SIG-M5 treated with dmso at 0.1 percent for 504 hours (cell line): Measurements from ENCODE around the gene FMN1.

Experiments used
- DNase-seq: peaks from one replicate; lab custom pipeline; 2025; ENCODE audit not compliant: unreplicated experiment; lab: John Stamatoyannopoulos, UW

FMN1 gene

DNA sequence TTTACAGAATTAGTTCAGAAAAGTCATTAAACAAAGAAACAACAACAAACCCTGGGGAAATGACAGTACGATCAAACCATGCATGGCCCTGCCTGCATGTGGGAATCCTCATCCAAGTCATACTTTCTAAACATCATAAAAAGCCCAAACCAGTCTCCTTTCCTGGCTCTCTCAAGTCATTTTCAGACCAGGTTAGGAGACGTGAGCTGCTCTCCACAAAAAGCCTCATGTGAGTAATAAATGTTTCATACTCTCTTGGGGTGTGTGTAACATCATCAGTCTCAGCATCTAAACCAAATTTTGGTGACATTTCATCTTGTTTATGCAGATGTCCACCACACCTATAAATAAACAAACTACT is 457.8 kb downstream of the FMN1 start:
- DNase-seq = no peak

DNA sequence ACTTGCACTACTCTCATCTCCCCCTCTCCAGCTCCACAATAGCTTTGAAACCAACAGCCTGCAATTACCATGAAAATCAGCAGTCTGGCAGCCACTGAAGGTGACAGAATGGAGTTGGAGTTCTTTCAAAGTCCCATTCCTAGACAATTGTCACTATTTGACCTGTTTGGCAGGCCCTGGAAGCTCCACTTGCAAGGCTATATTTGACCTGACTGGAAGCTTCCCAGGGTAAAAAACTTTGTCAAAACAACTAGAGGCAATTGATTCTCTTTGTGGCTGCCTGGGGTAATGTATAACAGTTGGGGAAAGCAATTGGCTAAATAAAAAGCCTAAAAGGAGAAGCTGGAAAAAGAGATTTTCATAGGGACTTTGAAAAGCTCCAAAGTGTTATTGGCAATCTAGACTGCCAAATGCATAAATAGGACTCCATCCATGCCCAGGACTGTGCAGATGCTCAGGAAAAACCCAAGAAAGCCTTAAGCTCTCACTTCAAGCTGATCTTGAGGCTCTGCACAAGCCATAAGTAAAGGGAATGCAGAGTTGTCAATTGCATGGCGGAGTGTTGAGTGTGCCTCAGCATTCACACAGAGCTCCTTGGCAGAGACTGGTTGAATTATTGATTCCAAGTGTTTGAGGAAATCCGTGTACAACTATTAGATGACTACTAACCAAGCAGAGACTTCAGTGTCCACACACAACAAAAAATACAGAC is 458.4 kb downstream of the FMN1 start:
- no peak for DNase-seq

DNA sequence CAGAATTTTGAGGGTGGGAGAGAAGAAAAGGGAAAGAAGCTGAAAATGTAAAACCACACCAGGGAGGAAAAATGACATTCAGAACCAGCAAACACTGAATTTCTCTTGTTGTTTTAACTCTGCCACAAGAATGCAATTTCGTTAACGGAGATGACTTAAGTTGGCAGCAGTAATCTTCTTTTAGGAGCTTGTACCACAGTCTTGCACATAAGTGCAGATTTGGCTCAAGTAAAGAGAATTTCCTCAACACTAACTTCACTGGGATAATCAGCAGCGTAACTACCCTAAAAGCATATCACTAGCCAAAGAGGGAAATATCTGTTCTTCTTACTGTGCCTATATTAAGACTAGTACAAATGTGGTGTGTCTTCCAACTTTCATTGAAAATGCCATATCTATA is 461.2 kb downstream of the FMN1 start:
- DNase-seq = no peak

DNA sequence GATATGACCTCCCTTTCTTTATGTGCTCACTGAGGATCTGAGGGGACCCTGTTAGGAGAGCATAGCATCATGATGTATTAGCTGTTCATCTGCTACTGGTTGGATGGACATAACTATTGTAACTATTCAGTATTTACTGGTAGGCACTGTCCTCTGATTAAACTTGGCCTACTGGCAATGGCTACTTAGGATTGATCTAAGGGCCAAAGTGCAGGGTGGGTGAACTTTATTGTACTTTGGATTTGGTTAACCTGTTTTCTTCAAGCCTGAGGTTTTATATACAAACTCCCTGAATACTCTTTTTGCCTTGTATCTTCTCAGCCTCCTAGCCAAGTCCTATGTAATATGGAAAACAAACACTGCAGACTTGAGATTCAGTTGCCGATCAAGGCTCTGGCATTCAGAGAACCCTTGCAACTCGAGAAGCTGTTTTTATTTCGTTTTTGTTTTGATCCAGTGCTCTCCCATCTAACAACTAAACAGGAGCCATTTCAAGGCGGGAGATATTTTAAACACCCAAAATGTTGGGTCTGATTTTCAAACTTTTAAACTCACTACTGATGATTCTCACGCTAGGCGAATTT is 461.8 kb downstream of the FMN1 start:
- DNase-seq = no peak

DNA sequence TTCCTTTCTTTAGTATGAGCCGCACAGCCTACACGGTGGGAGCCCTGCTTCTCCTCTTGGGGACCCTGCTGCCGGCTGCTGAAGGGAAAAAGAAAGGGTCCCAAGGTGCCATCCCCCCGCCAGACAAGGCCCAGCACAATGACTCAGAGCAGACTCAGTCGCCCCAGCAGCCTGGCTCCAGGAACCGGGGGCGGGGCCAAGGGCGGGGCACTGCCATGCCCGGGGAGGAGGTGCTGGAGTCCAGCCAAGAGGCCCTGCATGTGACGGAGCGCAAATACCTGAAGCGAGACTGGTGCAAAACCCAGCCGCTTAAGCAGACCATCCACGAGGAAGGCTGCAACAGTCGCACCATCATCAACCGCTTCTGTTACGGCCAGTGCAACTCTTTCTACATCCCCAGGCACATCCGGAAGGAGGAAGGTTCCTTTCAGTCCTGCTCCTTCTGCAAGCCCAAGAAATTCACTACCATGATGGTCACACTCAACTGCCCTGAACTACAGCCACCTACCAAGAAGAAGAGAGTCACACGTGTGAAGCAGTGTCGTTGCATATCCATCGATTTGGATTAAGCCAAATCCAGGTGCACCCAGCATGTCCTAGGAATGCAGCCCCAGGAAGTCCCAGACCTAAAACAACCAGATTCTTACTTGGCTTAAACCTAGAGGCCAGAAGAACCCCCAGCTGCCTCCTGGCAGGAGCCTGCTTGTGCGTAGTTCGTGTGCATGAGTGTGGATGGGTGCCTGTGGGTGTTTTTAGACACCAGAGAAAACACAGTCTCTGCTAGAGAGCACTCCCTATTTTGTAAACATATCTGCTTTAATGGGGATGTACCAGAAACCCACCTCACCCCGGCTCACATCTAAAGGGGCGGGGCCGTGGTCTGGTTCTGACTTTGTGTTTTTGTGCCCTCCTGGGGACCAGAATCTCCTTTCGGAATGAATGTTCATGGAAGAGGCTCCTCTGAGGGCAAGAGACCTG is 463.5 kb downstream of the FMN1 start:
- no peak for DNase-seq

DNA sequence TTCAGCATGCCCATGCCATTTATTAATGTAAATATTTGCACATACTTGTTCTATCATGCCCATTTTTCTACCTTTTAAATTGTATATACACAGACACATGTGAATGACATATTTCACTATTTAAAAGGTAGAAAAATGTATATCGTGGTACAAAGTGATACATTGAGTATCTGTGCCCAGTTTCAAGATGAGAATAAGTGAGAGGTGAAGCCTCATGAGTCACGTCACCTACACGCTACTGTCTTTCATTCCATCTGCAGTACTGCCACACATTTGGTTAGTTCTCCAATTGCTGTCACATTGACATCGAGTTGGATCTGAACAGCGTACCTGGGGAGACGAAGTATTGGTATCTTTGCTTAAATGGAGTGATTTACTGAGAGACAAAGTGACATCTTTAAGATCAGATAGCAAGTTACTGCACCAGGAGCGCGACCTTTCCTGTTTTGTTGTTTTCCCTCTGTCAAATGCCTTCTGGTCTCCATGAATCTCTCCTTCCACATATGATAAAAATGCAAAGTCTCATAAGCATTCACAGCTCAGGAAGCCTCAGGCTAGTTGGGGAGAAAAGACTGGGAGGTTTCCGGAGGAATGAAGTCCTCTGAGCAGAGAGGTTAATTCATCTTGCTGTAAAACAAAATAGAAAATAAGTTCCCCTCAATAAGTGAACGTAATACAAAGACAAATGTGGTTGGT is 464.7 kb downstream of the FMN1 start:
- no peak for DNase-seq

DNA sequence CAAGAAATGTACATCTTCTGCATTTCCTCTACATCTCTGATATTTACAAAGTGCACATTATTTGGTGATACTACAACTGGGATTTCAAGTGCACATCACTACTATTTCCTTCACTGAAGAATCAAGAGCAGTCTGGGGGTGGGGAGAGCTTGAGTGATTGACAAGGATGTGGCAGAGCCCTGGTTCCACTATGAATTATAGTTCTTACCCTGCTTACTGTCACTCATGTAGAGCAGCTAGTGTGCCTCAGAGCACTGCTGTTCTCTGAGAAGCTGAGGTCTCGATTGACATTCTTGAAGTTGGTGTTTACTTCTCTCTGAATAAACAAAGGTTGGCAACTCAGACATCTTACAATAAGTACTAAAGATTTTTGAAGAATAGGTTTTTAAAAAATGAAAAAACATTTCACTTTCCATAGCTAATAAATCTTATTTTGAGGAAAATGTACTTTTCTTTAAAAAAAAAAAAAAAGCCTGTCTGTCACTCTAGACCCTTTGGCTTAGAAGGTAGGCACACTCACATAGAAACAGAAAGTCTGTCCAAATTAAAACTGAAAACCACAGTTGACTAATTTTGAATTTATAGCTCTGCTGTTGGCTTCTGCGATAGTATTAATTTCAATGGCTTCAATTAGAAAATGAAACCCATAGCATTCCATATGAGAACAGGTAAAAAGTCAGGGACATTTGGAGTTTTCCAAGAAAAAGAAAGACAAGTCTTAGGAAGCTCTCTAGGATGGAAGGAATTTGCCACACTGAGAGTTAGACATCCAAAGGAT is 471.2 kb downstream of the FMN1 start:
- DNase-seq = no peak

DNA sequence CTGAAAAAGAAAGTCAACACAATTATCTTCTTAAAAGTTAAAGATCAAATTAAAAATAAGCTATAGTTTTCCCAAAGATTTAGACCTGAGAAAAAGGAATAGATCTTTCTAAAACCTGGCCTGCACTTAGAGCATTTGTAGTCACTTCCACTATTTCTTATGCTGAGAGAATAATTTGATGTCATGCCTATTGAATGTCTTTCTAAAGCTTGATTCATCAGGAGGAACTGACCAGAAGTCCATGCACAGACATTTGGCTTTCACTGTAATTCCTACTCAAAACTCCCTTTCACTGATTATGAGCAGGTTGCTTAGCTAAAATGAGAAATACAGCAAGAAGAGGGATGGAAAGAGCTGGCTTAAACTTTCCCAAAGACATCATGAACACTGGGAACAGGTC is 472.4 kb downstream of the FMN1 start:
- no peak for DNase-seq

DNA sequence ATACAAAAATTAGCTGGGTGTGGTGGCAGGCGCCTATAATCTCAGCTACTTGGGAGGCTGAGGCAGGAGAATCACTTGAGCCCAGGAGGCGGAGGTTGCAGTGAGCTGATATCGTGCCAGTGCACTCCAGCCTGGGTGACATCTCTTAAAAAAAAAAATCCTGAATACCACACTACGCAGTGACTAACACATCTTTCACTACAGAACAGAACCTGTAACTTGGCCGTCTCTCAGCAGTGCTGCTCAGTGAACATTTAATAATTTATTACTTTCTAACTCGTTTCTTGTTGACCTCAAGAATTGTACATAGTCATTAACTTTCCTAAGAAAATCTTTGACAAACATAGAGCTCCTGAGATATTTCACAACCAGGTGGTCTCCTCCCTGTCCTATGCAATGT is 472.9 kb downstream of the FMN1 start:
- no peak for DNase-seq

DNA sequence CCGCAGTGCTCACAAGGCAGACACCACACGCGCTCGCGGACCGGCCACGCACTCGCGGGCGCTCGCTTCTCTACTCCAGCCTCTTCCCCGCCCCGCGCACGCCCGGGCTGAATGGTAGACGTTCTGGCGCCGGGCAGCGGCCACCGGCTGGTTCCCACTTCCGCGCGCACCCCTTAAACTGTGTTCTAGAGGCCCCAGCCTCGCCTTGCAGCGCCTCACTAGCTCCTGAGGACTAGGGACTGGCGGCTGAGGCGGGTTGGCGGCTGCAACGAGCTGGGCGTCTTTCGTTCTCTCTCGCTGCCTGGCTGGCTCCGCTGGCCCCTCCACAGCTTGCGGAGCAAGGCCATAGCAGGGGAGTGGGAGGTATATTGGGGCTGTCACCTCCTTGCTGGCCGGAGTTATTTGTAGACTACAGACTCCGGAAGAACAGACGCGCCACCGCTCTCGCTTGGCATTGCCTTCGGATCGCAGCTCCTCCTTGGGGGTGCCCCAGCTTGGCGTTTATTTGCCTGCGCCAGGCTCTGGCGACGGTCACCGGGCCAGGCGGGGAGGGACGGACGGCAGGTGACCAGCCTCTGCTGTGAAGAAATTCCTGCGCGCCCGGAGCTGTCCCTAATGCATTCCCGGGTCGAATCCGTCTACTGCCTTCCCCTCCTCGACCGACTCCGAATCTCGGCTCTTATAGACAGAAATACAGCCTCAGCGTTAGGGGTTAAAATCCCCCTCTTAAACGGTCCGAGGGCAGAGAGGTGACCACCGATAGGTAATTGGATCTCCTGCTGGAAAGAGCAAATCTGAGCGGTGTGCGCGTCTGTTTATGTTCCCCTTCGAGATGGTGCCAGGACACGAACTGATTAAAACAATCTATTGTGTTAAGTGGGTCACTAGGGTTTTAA is 475.4 kb downstream of the FMN1 start:
- DNase-seq = no peak

DNA sequence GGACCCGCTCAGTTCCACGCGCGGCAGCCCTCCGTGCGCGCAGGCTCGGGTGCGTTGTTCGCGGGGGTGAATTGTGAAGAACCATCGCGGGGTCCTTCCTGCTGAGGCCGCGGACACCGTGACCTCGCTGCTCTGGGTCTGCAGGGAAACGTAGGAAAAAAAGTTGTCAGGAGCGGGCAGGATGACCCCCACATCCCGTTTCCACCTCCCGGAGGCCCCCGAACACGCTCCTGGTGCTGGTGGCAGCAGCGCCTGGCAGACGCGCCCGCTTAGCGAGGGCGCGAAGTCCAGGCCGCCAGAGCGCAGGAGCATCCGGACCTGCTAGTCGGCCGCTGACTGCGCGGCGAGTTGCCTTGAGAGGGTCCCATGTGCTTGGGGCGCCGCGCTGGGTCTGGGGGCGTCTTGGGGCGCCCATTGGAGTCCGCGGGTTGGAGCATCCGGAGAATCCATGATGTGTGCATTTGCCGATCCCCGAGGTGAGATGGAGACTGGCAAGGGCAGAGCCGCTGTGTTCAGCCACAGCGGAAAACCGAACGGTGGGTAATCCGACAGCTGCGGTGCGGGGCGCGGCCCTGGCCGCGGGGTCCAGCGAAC is 476.2 kb downstream of the FMN1 start:
- no peak for DNase-seq

DNA sequence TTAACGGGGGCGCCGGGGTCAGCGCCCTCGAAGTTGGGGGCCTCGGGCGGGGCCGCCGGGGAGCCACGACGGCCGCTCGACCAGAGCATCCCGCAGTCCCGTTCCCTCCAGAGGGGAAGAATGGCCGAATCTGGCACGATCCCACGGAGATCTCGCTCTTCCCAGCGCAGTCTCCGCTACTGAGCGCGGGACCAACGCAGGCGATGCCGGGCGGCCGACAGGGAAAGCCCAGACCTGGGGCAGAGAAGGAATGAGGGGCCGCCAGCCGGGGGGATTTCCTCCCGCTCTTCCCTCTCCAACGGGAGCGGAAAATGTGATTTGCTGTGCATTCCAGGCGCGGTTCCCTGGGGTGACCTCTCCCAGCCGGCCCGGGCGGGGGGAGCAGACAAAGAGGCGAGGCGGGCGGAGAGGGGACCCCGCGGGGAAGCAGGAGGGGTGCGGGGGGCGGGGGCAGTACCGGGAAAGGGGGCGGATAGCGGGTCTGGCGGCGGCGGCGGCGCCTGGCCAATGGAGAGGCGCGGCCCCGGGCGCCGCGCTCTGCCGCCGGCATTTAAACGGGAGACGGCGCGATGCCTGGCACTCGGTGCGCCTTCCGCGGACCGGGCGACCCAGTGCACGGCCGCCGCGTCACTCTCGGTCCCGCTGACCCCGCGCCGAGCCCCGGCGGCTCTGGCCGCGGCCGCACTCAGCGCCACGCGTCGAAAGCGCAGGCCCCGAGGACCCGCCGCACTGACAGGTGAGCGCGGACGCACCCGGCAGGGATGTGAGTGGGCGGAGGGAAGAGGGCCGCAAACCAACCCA is 476.9 kb downstream of the FMN1 start, which contains the start of gene GREM1:
GREM1 (plus strand) TSS at position 579 of the 801 bp plus-strand sequence. CDS start 12,687 bp downstream, outside the sequence.
- DNase-seq = no peak

DNA sequence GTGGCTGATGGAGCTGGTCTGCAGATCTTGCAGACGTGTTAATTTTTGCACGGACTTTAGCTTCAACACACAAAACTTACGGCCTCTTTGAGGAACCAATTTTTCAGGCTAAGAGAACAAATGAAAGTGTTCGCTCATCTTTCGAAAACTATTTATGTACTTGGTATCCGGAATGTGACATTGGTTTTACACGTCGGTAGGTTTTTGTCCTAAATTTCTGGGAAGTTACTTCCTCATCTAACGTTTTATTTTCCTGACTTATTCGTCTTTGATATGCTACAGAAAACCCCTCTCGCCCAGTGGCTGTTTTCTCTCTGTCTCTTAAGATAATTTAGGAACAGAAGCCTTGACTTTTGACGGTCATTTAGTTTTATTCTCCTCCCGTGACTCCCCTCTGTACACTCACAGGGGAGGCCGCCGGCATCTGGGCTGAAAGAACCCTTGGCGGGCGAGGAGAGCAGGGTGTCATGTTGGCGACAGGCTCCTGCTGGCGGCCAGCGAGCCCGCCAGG is 477.5 kb downstream of the FMN1 start:
- DNase-seq = no peak

DNA sequence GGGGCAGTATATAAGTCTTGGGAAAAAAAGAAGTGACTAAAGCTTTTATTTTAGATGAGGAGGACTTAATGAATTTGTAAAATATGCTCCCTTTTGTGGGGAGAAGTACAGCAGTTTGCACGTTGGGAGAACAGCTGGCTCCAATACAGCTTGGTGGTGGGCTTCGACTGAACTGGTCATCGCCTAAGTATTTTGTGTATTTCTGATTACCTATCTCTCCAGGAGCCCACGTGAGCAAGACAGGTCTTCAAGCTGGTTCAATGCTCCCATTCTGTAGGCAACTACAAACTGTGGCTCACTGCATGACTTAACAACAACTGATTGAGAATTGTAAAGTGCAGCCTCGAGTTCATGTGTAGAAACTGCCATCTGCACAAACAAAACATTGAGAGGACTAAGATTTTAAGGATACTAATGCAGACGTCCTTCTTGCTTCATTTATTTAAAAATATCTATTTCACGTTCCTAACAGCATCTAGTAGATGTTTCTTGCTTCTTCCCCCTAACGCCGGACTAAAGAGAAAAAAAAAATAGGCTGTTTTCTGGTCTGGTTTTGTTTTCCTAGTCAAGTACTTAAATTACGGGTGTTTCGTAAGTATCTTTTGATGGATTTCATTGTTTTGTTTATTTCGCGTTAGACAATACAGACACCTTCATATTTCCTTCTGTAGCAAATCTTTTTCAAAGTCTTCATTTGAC is 478.1 kb downstream of the FMN1 start:
- no peak for DNase-seq
